Pulmonary artery endothelial cell (primary cell): ENCODE data around the gene PCDH9. TPM values are rescaled to one million over a fixed set of nuclear protein-coding genes. Genes with fewer than 3 reads are reported as not detected.
"Not testable (repeated sequence)": the region's sequence is repeated elsewhere in the genome, so short reads cannot be mapped to it uniquely, and the experiment has no call there.

Experiments
- DNase-seq: peaks from one replicate; pipeline ENCODE4 v3.0.0-alpha.2; 2011; ENCODE audit warnings: low read depth, low spot score
- total RNA-seq: library from RNA; depleted of rRNA; stranded (reverse); fragments of >200 nt; gene quantifications from 2 replicates; pipeline ENCODE4 v1.2.3, GENCODE V29; 2014

PCDH9 gene
- total RNA-seq, 1 donor from 2014 or later = 2.9 TPM

- DNase-seq = no peak
These were observed 99.7 kb downstream of the PCDH9 start for GRCh38 chr13:67130444-67130843.

- no peak for DNase-seq
These were observed 102.0 kb downstream of the PCDH9 start for GRCh38 chr13:67128136-67128535.

- no peak for DNase-seq
These were observed 104.5 kb downstream of the PCDH9 start for GRCh38 chr13:67125681-67126080.

- DNase-seq = no peak
These were observed 107.0 kb downstream of the PCDH9 start for GRCh38 chr13:67123165-67123564.

- no peak for DNase-seq
These were observed 107.9 kb downstream of the PCDH9 start for GRCh38 chr13:67122251-67122650.

- no peak for DNase-seq
These were observed 109.1 kb downstream of the PCDH9 start for GRCh38 chr13:67120872-67121531.

GRCh38 chr13:67119481-67119894 lies 110.6 kb downstream of the PCDH9 start:
- DNase-seq = peak; percentile 15

GRCh38 chr13:67118277-67118676 lies 111.9 kb downstream of the PCDH9 start:
- no peak for DNase-seq

GRCh38 chr13:67117010-67117550 lies 113.1 kb downstream of the PCDH9 start:
- no peak for DNase-seq

GRCh38 chr13:67107979-67108378 lies 122.2 kb downstream of the PCDH9 start:
- DNase-seq = no peak

GRCh38 chr13:67106502-67107057 lies 123.6 kb downstream of the PCDH9 start:
- DNase-seq = no peak

GRCh38 chr13:67101730-67102467 lies 128.2 kb downstream of the PCDH9 start:
- DNase-seq = no peak

GRCh38 chr13:67100730-67101129 lies 129.4 kb downstream of the PCDH9 start:
- DNase-seq = no peak

- no peak for DNase-seq
These were observed 130.6 kb downstream of the PCDH9 start for GRCh38 chr13:67099494-67099893.

- DNase-seq = no peak
These were observed 132.2 kb downstream of the PCDH9 start for GRCh38 chr13:67097892-67098452.

GRCh38 chr13:67096893-67097292 lies 133.2 kb downstream of the PCDH9 start:
- not testable (repeated sequence) for DNase-seq

- no peak for DNase-seq
These were observed 133.7 kb downstream of the PCDH9 start for GRCh38 chr13:67096418-67096817.

- no peak for DNase-seq
These were observed 134.5 kb downstream of the PCDH9 start for GRCh38 chr13:67095621-67096020.

- DNase-seq = no peak
These were observed 135.2 kb downstream of the PCDH9 start for GRCh38 chr13:67094952-67095351.

- no peak for DNase-seq
These were observed 136.1 kb downstream of the PCDH9 start for GRCh38 chr13:67094078-67094477.

- DNase-seq = no peak
These were observed 138.5 kb downstream of the PCDH9 start for GRCh38 chr13:67091603-67092002.

- DNase-seq = no peak
These were observed 139.3 kb downstream of the PCDH9 start for GRCh38 chr13:67090856-67091255.
